ENCODE results near the gene PDE6B.

The PDE6B gene

GRCh38 chr4:624705-625590 lies at the start of gene PDE6B:
PDE6B (plus strand) TSS chr4:625573; CDS start chr4:625627, 54 bp downstream.
- no peak within 1 kb of the TSS for H3K27ac ChIP-seq
- TF ChIP-seq ZFX (IDR thresholded peaks at IDR 0.05; ENCODE audit: borderline replicate concordance), result no peak
- TF ChIP-seq, protein P1, sequence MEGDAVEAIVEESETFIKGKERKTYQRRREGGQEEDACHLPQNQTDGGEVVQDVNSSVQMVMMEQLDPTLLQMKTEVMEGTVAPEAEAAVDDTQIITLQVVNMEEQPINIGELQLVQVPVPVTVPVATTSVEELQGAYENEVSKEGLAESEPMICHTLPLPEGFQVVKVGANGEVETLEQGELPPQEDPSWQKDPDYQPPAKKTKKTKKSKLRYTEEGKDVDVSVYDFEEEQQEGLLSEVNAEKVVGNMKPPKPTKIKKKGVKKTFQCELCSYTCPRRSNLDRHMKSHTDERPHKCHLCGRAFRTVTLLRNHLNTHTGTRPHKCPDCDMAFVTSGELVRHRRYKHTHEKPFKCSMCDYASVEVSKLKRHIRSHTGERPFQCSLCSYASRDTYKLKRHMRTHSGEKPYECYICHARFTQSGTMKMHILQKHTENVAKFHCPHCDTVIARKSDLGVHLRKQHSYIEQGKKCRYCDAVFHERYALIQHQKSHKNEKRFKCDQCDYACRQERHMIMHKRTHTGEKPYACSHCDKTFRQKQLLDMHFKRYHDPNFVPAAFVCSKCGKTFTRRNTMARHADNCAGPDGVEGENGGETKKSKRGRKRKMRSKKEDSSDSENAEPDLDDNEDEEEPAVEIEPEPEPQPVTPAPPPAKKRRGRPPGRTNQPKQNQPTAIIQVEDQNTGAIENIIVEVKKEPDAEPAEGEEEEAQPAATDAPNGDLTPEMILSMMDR (IDR thresholded peaks at IDR 0.05), result no peak

DNA sequence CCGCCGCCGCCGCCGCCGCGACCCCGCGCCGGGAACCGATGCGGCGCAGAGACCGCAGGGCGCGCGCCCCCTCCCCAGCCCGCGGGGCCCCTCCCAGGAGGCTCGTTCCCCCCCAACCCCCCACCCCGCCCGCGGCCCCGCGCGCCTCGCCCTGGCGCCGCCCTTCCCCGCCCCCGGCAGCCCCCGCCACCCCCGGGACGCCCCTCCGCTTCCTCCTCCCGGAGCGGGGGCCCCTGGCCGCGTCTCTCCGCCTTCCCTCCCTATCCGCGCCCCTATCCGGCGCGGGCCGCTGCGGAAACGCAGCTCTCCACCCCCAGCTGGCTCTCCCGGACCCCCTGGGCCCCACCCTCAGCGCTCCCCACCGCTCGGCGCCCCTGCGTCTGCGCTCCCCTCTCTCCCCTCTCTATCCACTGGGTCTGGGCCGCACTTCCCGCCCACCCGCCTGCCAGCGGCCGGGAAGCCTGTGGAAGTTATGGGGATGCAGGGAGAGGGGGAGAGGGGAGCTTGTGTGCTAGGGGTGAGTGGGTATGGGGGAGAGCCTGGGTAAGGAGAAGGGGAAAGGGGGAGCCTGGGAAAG lies 49.0 kb upstream of the PDE6B start, which contains the start of gene TMEM271:
Gene TMEM271 (minus strand): TSS at position 51 of the 577 bp plus-strand sequence. CDS start 233 bp downstream, outside the sequence.
- TF ChIP-seq, protein P1 (IDR thresholded peaks at IDR 0.05), result no peak
- TF ChIP-seq ZFX (IDR thresholded peaks at IDR 0.05; ENCODE audit: borderline replicate concordance), result no peak
- H3K27ac ChIP-seq, result no peak within 1 kb of the TSS

GRCh38 chr4:576991-577498 lies 48.3 kb upstream of the PDE6B start:
- no peak overlapping the region for H3K27ac ChIP-seq
- no peak for TF ChIP-seq ZFX (IDR thresholded peaks at IDR 0.05; ENCODE audit: borderline replicate concordance)
- TF ChIP-seq, protein P1 (IDR thresholded peaks at IDR 0.05), result no peak

GRCh38 chr4:577499-578450 lies 47.6 kb upstream of the PDE6B start:
- H3K27ac ChIP-seq, result no peak overlapping the region
- TF ChIP-seq ZFX (IDR thresholded peaks at IDR 0.05; ENCODE audit: borderline replicate concordance), result no peak
- TF ChIP-seq, protein P1 (IDR thresholded peaks at IDR 0.05), result no peak

DNA sequence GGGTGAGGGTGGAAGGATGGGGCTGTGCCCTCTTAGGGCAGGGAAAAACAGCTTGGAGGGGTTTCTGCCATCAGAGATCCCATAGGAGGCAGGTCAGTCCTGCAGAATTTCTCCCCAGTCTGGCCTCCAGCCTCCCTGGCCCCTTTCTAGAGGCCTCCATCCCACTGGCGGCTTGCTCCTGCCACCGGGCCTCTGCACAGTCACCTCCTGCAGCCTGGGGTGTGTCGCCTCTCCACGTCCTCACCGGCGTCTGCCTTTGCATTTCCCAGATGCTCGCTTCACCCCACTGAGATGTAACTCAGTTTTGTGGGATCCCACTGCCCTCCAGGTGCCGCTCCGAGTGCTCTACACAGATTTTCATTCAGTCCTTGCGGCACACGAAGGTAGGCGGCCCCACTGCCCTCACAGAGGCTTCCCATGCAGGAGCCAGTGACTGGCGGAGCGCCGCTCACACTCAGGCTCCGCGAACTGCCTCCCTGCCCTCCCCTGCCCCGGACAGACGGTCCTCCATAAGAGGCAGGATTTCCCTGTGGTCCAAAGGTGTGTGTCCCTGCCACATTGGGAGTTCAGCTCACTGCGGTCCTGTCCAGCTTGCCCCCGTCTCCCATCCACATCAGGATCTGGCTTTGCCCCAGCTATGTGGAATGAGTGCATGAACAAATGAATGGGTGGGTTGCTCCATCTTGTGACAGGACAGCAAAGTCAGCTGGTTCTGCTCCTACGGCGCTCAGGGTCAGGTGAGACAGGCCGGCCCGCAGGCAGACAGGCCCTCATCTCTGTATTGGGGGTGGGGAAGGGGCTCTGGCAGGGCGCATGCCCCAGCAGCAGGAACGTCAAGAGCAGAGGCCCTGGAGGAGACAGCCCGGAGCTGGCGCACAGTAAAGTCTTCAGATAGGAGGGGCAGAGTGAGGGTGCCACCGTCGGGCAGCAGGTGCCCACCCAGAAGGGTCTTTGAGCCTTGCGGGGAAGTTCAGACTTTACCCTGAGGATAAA lies 46.6 kb upstream of the PDE6B start:
- H3K27ac ChIP-seq, result no peak overlapping the region
- TF ChIP-seq, protein P1 (IDR thresholded peaks at IDR 0.05), result no peak
- TF ChIP-seq ZFX (IDR thresholded peaks at IDR 0.05; ENCODE audit: borderline replicate concordance), result no peak
